Glutamatergic neuron (in vitro differentiated cells): ENCODE results near the gene MTARC1. TPM values are rescaled to one million over a fixed set of nuclear protein-coding genes. Genes with fewer than 3 reads are reported as not detected.

Source experiments
- DNase-seq: peaks from one replicate; pipeline ENCODE4 v3.0.0; 2022
- H3K27ac Mint-ChIP-seq: one replicate; pipeline ENCODE4 v1.8.0; 2020; ENCODE audit warnings: mild to moderate bottlenecking, mixed read lengths, inconsistent platforms; ENCODE audit not compliant: unreplicated experiment
- H3K27me3 Mint-ChIP-seq: one replicate; pipeline ENCODE4 v1.8.0; 2020; ENCODE audit warnings: mild to moderate bottlenecking, moderate library complexity, mixed read lengths, inconsistent platforms; ENCODE audit not compliant: unreplicated experiment
- H3K36me3 Mint-ChIP-seq: one replicate; pipeline ENCODE4 v1.8.0; 2020; ENCODE audit warnings: mild to moderate bottlenecking, mixed read lengths, inconsistent platforms; ENCODE audit not compliant: unreplicated experiment
- H3K4me1 Mint-ChIP-seq: one replicate; pipeline ENCODE4 v1.8.0; 2020; ENCODE audit warnings: mild to moderate bottlenecking, low read depth, mixed read lengths, inconsistent platforms; ENCODE audit not compliant: unreplicated experiment
- H3K4me3 Mint-ChIP-seq: one replicate; pipeline ENCODE4 v1.8.0; 2020; ENCODE audit warnings: mild to moderate bottlenecking, mixed read lengths, inconsistent platforms; ENCODE audit not compliant: unreplicated experiment
- H3K9me3 Mint-ChIP-seq: one replicate; pipeline ENCODE4 v1.8.0; 2020; ENCODE audit warnings: mild to moderate bottlenecking, moderate library complexity, mixed read lengths, inconsistent platforms; ENCODE audit not compliant: unreplicated experiment
- CTCF ChIP-seq: fragments of 200-600 bp; sonication (generic); IDR thresholded peaks from one replicate; pipeline ENCODE4 v1.5.0; 2021; ENCODE audit not compliant: partially characterized antibody, unreplicated experiment
- total RNA-seq: library from RNA; stranded (reverse); fragmentation: NEBNext Ultra II Directional; extraction: Animal tissue kit (Norgen Biotek cat#: 25700); gene quantifications from one replicate; pipeline ENCODE4 v1.2.1, GENCODE V29; 2021; ENCODE audit not compliant: unreplicated experiment

MTARC1 gene
- total RNA-seq, 1 donor from 2014 or later = 22.0 TPM

DNA sequence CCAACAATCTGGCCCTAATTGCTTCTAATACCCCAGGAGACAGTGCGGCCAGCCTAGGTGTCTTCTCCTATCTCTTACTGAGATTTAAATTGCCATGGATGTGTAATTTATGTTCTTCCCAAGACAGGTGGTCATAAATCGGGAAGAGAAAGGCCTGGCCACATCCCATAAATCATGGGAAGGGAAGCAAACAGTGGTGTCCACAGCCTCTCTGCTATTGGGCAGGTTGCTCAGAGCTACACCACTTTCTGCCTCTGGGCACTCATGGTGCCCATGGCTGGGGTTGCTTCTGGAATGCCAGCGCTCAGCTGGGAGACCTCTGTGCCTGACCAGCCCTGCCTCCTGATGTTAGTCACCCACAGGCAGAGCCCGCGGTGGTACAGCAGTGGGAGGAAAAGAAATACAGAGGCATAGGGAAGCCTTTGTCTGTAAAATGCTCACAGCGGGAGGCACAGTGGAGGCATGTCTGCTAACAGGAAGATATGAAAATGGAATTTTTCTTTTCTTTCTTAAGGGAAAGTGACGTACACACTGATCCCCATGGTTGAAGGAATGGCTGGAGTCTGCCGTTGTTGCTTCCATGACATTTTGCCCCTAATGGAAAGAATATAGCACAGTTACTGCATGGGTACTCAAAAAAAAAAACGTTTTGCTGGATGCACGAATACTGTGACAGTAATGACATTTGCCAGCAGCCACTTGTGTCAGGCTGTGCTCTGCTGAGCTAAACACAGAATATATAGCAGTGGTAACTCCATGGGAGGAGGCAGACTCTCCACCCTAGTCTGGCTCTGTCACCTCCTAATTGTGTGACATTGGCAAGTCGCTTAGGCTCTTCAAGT lies 21.9 kb downstream of the MTARC1 start:
- H3K27me3 Mint-ChIP-seq = no peaks in the 10 kb centered on the region
- H3K4me1 Mint-ChIP-seq = peaks cover 13% of the 10 kb centered on the region
- peaks cover 5% of the 10 kb centered on the region for H3K9me3 Mint-ChIP-seq
- H3K4me3 Mint-ChIP-seq = no peak overlapping the region
- no peak for DNase-seq
- peaks cover 5% of the 10 kb centered on the region for H3K36me3 Mint-ChIP-seq
- no peak overlapping the region for H3K27ac Mint-ChIP-seq
- TF ChIP-seq CTCF = no peak

DNA sequence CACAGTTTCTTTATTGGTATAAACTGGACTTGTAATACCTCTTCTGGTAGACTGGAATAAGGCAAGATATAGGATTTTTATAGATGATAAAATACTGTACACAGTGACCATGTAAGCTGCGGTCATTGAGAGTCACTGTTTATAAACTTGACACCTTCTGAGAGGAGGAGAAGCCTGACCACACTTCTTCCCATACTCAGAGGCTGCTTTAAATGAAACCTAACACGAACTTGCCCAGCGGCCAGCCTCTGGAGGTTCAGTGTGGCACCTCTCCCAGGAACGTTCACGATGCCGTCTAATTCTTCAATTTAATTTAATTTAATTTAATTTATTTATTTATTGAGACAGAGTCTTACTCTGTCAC lies 22.5 kb downstream of the MTARC1 start:
- H3K27ac Mint-ChIP-seq = no peak overlapping the region
- H3K4me1 Mint-ChIP-seq = peaks cover 13% of the 10 kb centered on the region
- H3K4me3 Mint-ChIP-seq = no peak overlapping the region
- no peak for DNase-seq
- H3K36me3 Mint-ChIP-seq = peaks cover 5% of the 10 kb centered on the region
- no peak for TF ChIP-seq CTCF
- no peaks in the 10 kb centered on the region for H3K27me3 Mint-ChIP-seq
- peaks cover 5% of the 10 kb centered on the region for H3K9me3 Mint-ChIP-seq

- Mint-ChIP-seq H3K36me3 (peaks cover 5% of the 10 kb centered on the region), H3K4me3 (no peak overlapping the region), H3K9me3 (peaks cover 5% of the 10 kb centered on the region), H3K27ac (no peak overlapping the region), H3K27me3 (no peaks in the 10 kb centered on the region), H3K4me1 (peaks cover 12% of the 10 kb centered on the region)
- no peak for TF ChIP-seq CTCF
- DNase-seq = no peak
Observed at GRCh38 chr1:220809704-220810103, 23.0 kb downstream of the MTARC1 start.

DNA sequence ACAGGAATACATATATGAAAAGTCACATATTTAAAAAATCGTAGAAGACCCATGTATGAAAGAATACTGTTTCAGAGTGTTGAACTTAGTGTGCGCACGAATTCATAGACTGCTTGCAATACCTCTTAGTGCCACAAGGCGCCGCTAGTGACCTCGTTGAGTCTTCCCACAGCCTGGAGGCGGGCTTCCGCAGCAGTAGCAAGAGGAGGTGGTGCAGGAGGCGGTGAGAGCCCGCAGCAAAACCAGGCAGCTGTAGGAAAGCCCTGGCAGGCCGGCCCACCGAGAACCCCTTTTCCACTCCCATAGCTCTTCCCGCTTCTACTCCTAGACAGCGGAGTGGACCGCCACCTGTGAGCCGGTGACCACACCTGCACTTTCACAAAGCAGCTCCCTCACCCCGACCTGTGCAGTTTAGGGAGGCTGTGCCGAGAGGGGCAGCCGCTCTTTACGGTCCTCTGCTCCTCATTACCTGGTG lies 23.5 kb downstream of the MTARC1 start:
- peaks cover 8% of the 10 kb centered on the region for H3K4me1 Mint-ChIP-seq
- TF ChIP-seq CTCF = peak; percentile 97
- peak; percentile 84 for DNase-seq
- H3K9me3 Mint-ChIP-seq = peaks cover 5% of the 10 kb centered on the region
- no peak overlapping the region for H3K27ac Mint-ChIP-seq
- H3K27me3 Mint-ChIP-seq = no peaks in the 10 kb centered on the region
- H3K4me3 Mint-ChIP-seq = no peak overlapping the region
- H3K36me3 Mint-ChIP-seq = peaks cover 5% of the 10 kb centered on the region

GRCh38 chr1:220810963-220811362 lies 24.2 kb downstream of the MTARC1 start:
- no peak overlapping the region for H3K27ac Mint-ChIP-seq
- TF ChIP-seq CTCF = no peak
- H3K27me3 Mint-ChIP-seq = no peaks in the 10 kb centered on the region
- H3K36me3 Mint-ChIP-seq = peaks cover 5% of the 10 kb centered on the region
- peaks cover 8% of the 10 kb centered on the region for H3K4me1 Mint-ChIP-seq
- no peak for DNase-seq
- H3K4me3 Mint-ChIP-seq = no peak overlapping the region
- H3K9me3 Mint-ChIP-seq = peaks cover 5% of the 10 kb centered on the region
